Kasumi-1 (cell line): ENCODE data around the gene GPR137.

Source experiments
- DNase-seq, 2 experiments: peaks; one replicate each; lab custom pipeline; 2025; lab: John Stamatoyannopoulos, UW

GPR137 gene

GRCh38 chr11:64285885-64286800, 495 bp downstream of the GPR137 start:
- DNase-seq, result peak; percentile 28 to 32

- no peak for DNase-seq
Observed at GRCh38 chr11:64286801-64287159, 1.1 kb downstream of the GPR137 start.

DNA sequence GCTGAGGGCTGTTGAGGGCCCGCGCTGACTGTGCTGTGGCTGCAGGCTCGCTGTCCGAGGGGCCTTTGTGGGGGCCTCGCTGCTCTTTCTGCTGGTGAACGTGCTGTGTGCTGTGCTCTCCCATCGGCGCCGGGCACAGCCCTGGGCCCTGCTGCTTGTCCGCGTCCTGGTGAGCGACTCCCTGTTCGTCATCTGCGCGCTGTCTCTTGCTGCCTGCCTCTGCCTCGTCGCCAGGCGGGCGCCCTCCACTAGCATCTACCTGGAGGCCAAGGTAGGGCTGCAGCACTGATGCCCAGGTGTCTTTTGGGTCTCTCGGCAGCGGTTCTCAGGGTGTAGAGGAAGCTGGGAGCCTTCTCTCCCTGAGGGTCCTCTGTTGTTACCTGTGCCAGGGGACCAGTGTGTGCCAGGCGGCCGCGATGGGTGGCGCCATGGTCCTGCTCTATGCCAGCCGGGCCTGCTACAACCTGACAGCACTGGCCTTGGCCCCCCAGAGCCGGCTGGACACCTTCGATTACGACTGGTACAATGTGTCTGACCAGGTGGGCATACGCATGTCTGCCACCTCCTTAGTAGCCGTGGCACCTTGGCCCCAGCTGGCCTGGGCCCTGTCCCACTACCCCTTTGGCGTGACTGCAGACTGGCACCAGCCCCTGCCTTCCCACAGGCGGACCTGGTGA, 2.2 kb downstream of the GPR137 start:
- DNase-seq, result no peak

- no peak for DNase-seq
Observed at GRCh38 chr11:64288353-64288750, 2.7 kb downstream of the GPR137 start.

DNA sequence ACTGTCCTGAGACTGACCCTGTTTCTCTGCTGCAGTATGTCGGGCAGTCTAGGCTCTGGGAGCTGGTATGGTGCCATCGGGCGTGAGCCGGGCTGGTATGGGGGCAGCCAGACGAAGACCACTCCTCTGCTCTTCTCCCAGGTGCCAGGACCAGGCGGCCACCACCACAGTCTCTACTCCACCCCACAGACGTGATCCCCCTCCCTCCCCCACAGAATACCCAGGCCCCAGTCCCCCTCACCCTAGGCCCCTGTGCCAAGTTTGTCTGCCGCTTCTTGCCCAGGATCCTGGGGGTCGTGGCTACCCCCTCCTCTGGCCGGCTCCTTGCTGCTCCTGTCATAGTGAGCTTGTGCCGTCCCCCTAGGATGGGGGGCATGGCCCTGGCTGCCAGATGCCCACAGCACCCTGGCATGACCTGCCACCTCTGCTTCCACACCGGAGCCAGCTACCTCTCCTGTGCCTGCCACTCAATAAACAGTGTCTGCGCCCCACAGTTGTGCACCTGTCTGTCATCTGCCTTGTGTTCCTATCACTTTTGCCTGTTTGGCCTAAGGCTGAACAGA, 3.4 kb downstream of the GPR137 start:
- no peak for DNase-seq

- no peak for DNase-seq
Observed at GRCh38 chr11:64290352-64291261, 5.0 kb downstream of the GPR137 start.

- no peak for DNase-seq
Observed at GRCh38 chr11:64291262-64291751, 5.7 kb downstream of the GPR137 start, which contains the start of gene KCNK4. TSS of gene KCNK4 (plus strand) at chr11:64291302. CDS start at chr11:64293019, 1,717 bp downstream.

- no peak for DNase-seq
Observed at GRCh38 chr11:64291752-64292459, 6.3 kb downstream of the GPR137 start.

DNA sequence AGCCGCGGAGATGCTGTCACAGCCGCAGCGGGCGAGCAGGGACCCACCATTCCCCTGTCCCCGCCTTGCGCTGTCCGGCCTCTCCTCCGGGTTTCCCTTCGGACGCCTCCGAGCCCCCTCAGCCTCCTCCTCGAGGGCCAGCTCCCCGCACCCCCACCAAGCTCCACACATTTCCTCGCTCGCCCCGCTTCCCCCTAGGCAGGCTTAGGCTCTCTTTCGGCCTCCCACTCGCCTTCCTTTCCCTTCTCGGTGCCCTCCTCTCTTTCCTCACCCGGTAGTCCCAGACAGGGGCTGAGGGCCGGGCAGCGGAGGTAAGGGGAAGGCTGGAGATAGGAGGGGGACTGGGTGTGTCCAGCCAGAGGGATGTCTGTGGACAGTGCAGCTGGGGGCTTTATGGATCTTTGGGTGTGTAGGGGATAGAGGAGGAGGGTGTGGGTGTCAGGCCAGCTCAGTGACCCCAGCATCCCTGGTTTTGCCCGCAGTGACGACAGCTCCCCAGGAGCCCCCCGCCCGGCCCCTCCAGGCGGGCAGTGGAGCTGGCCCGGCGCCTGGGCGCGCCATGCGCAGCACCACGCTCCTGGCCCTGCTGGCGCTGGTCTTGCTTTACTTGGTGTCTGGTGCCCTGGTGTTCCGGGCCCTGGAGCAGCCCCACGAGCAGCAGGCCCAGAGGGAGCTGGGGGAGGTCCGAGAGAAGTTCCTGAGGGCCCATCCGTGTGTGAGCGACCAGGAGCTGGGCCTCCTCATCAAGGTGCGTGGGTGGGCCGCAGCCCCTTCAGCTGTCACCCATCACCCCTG, 7.0 kb downstream of the GPR137 start:
- DNase-seq, result no peak

DNA sequence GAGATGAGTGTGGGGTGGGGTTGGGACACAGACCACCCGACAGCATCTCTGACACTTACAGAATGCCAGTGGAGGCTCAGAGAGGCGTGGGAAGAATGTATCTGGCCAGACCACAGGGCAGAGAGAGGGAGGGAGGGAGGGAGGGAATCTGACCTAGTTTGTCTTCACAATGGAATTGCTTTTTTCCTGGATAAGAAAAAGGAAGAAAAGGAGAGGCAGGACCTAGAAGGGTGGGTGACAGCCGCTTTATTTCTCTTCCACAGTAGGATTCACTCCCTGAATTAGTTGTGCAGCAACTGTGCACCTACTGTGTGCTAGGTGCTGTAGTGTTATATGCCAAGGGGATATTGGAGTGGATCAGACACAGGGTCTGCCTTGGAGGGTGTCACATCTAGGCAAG, 9.1 kb downstream of the GPR137 start:
- DNase-seq, result no peak

- DNase-seq, result no peak
Observed at GRCh38 chr11:64295760-64296159, 10.1 kb downstream of the GPR137 start.

GRCh38 chr11:64296236-64296635, 10.6 kb downstream of the GPR137 start:
- DNase-seq, result no peak

- DNase-seq, result no peak
Observed at GRCh38 chr11:64296830-64297698, 11.4 kb downstream of the GPR137 start.

DNA sequence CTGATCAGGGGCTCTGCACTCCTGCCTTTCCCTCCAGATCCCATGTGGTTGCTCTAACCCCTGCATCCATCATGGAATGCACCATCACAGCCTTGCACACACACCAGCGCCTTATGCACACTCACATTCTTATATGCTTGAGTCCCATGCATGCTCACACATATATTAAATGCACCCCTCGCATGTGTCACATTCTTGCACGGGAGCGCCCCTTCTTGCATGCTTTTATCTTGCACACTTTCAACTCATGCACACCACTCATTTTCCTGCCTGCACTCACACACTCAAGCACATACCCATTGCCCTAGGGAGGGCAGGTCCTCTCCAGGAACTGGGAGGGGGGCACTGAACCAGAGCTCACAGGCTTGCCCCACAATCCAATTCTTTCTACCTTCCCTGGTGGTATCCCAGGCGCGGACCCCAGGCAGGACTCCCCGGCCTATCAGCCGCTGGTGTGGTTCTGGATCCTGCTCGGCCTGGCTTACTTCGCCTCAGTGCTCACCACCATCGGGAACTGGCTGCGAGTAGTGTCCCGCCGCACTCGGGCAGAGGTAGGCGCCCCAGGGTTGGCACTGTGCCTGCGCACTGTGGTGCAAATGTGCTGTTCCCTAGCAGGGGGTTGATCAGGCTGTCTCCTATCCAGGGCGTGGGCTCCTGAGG, 12.2 kb downstream of the GPR137 start:
- DNase-seq, result no peak

GRCh38 chr11:64298966-64299846, 13.6 kb downstream of the GPR137 start:
- no peak for DNase-seq

- DNase-seq, result no peak
Observed at GRCh38 chr11:64299847-64300648, 14.4 kb downstream of the GPR137 start, which contains the start of gene CATSPERZ. TSS of gene CATSPERZ (plus strand) at chr11:64300358. CDS start at chr11:64300411, 53 bp downstream.
